HepG2 (cell line): Measurements from ENCODE around the gene DRC7. TPM values are rescaled to one million over a fixed set of nuclear protein-coding genes. Genes with fewer than 3 reads are reported as not detected.

Experiments
- ISL2 ChIP-seq: sonication (generic); formaldehyde crosslinking; IDR thresholded peaks from 2 replicates; pipeline ENCODE4 v1.5.0; 2020; ENCODE audit warnings: missing genetic modification reagents
- PHB2 ChIP-seq: fragments of 450-650 bp; IDR thresholded peaks from 2 replicates; pipeline ENCODE4 v1.6.1; 2018; ENCODE audit not compliant: partially characterized antibody
- REXO4 ChIP-seq: sonication (generic); formaldehyde crosslinking; IDR thresholded peaks from 2 replicates; pipeline ENCODE4 v1.8.0; 2022; ENCODE audit warnings: missing genetic modification reagents, mild to moderate bottlenecking, borderline replicate concordance
- RFX1 ChIP-seq: fragments of 450-650 bp; IDR thresholded peaks from 2 replicates; pipeline ENCODE4 v1.6.1; 2017
- RNF2 ChIP-seq: fragments of 450-650 bp; conservative IDR thresholded peaks from 2 replicates; pipeline ENCODE4 v1.6.1; 2016; ENCODE audit warnings: low read depth
- RNF219 ChIP-seq: sonication (generic); formaldehyde crosslinking; IDR thresholded peaks from 2 replicates; pipeline ENCODE4 v1.5.0; 2020; ENCODE audit warnings: mild to moderate bottlenecking, missing genetic modification reagents
- SPEN ChIP-seq: sonication (generic); formaldehyde crosslinking; IDR thresholded peaks from 2 replicates; pipeline ENCODE4 v1.5.1; 2020; ENCODE audit warnings: low read depth, mild to moderate bottlenecking, missing genetic modification reagents
- XBP1 ChIP-seq: sonication (generic); formaldehyde crosslinking; IDR thresholded peaks from 2 replicates; pipeline ENCODE4 v1.5.0; 2020; ENCODE audit warnings: missing genetic modification reagents
- ZBTB37 ChIP-seq: sonication (generic); formaldehyde crosslinking; IDR thresholded peaks from 2 replicates; pipeline ENCODE4 v1.4.0; 2020; ENCODE audit warnings: mild to moderate bottlenecking, missing genetic modification reagents
- ZIK1 ChIP-seq: sonication (generic); formaldehyde crosslinking; IDR thresholded peaks from 2 replicates; pipeline ENCODE4 v1.5.0; 2020; ENCODE audit warnings: mild to moderate bottlenecking, low read depth, missing genetic modification reagents, borderline replicate concordance
- ZNF264 ChIP-seq: sonication (generic); formaldehyde crosslinking; IDR thresholded peaks from 2 replicates; pipeline ENCODE4 v1.4.0; 2020; ENCODE audit warnings: missing genetic modification reagents
- ZNF558 ChIP-seq: sonication (generic); formaldehyde crosslinking; IDR thresholded peaks from 2 replicates; pipeline ENCODE4 v1.9.0; 2022; ENCODE audit warnings: mild to moderate bottlenecking, missing genetic modification reagents, borderline replicate concordance
- ZNF605 ChIP-seq: sonication (generic); formaldehyde crosslinking; IDR thresholded peaks from 2 replicates; pipeline ENCODE4 v1.8.0; 2022; ENCODE audit warnings: mild to moderate bottlenecking, missing genetic modification reagents
- ZSCAN22 ChIP-seq: sonication (generic); formaldehyde crosslinking; IDR thresholded peaks from 2 replicates; pipeline ENCODE4 v1.4.0; 2020; ENCODE audit warnings: mild to moderate bottlenecking, missing genetic modification reagents
- ZSCAN9 ChIP-seq: IDR thresholded peaks from 2 replicates; pipeline ENCODE4 v1.6.1; 2016; ENCODE audit warnings: borderline replicate concordance
- polyA plus RNA-seq, 8 experiments: library from polyadenylated mRNA; depleted of rRNA in 3 of 8; stranded (reverse) in 7 of 8; unstranded in 1 of 8; fragments of >200 nt; fragmentation: Illumina TruSeq in 4 of 8; extraction: Trizol in 4 of 8; gene quantifications; 2 replicates each; pipeline versions ENCODE4 v1.2.1 to v1.2.3, GENCODE V29; 2011 to 2016; ENCODE audit warnings: low read depth in 4 of 8, missing spikeins in 1 of 8, mixed read lengths in 1 of 8; ENCODE audit not compliant: insufficient read depth in 1 of 8
- total RNA-seq, 5 experiments: library from RNA; depleted of rRNA; stranded (reverse); fragments of >200 nt; fragmentation: Illumina TruSeq; extraction: Trizol; gene quantifications; 2 replicates each; pipeline ENCODE4 v1.2.3, GENCODE V29; 2016; ENCODE audit warnings: low read depth in 1 of 5
- TF ChIP-seq, protein P1 (sequence below): sonication (generic); formaldehyde crosslinking; IDR thresholded peaks from 2 replicates; pipeline ENCODE4 v1.4.0; 2020; ENCODE audit warnings: missing genetic modification reagents, mild to moderate bottlenecking, borderline replicate concordance
- TF ChIP-seq, protein P2 (sequence below): sonication (generic); formaldehyde crosslinking; IDR thresholded peaks from 2 replicates; pipeline ENCODE4 v1.4.0; 2020; ENCODE audit warnings: mild to moderate bottlenecking, missing genetic modification reagents
- TF ChIP-seq, protein P3 (sequence below): sonication (generic); formaldehyde crosslinking; IDR thresholded peaks from 2 replicates; pipeline ENCODE4 v1.9.0; 2022; ENCODE audit warnings: low read depth, missing genetic modification reagents

The DRC7 gene
- total and polyA plus RNA-seq, 2 of the 13 experiments (the other 11 are each of a cell fraction or from before 2014, with no cell fraction given): 2.7 to 3.4 TPM

DNA sequence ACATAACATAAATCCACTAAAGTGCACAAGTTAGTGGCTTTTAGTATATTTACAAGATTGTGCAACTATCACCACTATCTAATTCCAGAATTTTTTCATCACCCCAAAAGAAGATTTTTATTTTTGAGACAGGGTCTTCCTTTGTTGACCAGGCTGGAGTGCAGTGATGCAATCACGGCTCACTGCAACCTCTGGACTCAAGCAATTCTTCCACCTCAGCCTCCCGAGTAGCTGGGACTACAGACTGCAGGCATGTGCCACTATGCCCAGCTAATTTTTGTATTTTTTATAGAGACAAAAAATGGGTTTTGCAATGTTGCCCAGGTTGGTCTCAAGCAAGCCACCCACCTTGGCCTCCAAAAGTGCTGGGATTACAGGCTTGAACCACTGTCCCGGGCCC lies 15.1 kb downstream of the DRC7 start (continued):
- TF ChIP-seq RNF219 (CRISPR knock-in tag) (no peak), RFX1 (no peak), ZBTB37 (no peak), SPEN (CRISPR knock-in tag) (no peak), ZNF264 (CRISPR knock-in tag) (peak; percentile 70; the same call in 1 of the 2 replicates), ZIK1 (CRISPR knock-in tag) (no peak), ZNF558 (CRISPR knock-in tag) (no peak), XBP1 (CRISPR knock-in tag) (no peak), REXO4 (CRISPR knock-in tag) (no peak), ISL2 (CRISPR knock-in tag) (peak; percentile 71), ZNF605 (CRISPR knock-in tag) (no peak), ZSCAN9 (CRISPR knock-in tag) (no peak), ZSCAN22 (CRISPR knock-in tag) (no peak), PHB2 (no peak), RNF2 (no peak)
- TF ChIP-seq, protein P1, sequence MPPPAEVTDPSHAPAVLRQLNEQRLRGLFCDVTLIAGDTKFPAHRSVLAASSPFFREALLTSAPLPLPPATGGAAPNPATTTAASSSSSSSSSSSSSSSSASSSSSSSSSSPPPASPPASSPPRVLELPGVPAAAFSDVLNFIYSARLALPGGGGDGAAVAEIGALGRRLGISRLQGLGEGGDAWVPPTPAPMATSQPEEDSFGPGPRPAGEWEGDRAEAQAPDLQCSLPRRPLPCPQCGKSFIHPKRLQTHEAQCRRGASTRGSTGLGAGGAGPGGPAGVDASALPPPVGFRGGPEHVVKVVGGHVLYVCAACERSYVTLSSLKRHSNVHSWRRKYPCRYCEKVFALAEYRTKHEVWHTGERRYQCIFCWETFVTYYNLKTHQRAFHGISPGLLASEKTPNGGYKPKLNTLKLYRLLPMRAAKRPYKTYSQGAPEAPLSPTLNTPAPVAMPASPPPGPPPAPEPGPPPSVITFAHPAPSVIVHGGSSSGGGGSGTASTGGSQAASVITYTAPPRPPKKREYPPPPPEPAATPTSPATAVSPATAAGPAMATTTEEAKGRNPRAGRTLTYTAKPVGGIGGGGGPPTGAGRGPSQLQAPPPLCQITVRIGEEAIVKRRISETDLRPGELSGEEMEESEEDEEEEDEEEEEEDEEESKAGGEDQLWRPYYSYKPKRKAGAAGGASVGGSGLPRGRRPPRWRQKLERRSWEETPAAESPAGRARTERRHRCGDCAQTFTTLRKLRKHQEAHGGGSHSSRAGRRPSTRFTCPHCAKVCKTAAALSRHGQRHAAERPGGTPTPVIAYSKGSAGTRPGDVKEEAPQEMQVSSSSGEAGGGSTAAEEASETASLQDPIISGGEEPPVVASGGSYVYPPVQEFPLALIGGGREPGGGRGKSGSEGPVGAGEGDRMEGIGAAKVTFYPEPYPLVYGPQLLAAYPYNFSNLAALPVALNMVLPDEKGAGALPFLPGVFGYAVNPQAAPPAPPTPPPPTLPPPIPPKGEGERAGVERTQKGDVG (CRISPR knock-in tag): no peak
- TF ChIP-seq, protein P2, sequence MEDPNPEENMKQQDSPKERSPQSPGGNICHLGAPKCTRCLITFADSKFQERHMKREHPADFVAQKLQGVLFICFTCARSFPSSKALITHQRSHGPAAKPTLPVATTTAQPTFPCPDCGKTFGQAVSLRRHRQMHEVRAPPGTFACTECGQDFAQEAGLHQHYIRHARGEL: no peak
- TF ChIP-seq, protein P3, sequence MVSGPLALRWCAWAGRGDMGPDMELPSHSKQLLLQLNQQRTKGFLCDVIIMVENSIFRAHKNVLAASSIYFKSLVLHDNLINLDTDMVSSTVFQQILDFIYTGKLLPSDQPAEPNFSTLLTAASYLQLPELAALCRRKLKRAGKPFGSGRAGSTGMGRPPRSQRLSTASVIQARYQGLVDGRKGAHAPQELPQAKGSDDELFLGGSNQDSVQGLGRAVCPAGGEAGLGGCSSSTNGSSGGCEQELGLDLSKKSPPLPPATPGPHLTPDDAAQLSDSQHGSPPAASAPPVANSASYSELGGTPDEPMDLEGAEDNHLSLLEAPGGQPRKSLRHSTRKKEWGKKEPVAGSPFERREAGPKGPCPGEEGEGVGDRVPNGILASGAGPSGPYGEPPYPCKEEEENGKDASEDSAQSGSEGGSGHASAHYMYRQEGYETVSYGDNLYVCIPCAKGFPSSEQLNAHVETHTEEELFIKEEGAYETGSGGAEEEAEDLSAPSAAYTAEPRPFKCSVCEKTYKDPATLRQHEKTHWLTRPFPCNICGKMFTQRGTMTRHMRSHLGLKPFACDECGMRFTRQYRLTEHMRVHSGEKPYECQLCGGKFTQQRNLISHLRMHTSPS (CRISPR knock-in tag): no peak
